ENCODE results near the gene BCKDHB. TPM values are rescaled to one million over a fixed set of nuclear protein-coding genes. Genes with fewer than 3 reads are reported as not detected.

BCKDHB gene
- total RNA-seq, 1 donor from 2014 or later: 37.2 TPM

GRCh38 chr6:80380566-80380965 lies 274.1 kb downstream of the BCKDHB start:
- H3K4me1 ChIP-seq: peaks cover 5% of the 10 kb centered on the region
- no peak for TF ChIP-seq CTCF (IDR thresholded peaks at IDR 0.05; ENCODE audit: borderline replicate concordance)
- H3K27me3 ChIP-seq (ENCODE audit: low read depth): no peaks in the 10 kb centered on the region
- H3K4me3 ChIP-seq: no peak overlapping the region
- no peak overlapping the region for H3K27ac ChIP-seq (replicated peaks)
- H3K36me3 ChIP-seq: no peaks in the 10 kb centered on the region
- DNase-seq: no peak
- peaks cover under 1% of the 10 kb centered on the region for H3K9me3 ChIP-seq (replicated peaks)
- intact Hi-C loops (cut with micrococcal nuclease): no loop called here

GRCh38 chr6:80382811-80383210 lies 276.3 kb downstream of the BCKDHB start:
- H3K27ac ChIP-seq (replicated peaks): no peak overlapping the region
- no peak for DNase-seq

GRCh38 chr6:80388507-80388906 lies 282.0 kb downstream of the BCKDHB start:
- Histone ChIP-seq H3K27ac (replicated peaks) (no peak overlapping the region), H3K36me3 (no peaks in the 10 kb centered on the region), H3K9me3 (replicated peaks) (peaks cover 4% of the 10 kb centered on the region), H3K27me3 (ENCODE audit: low read depth) (no peaks in the 10 kb centered on the region), H3K4me3 (no peak overlapping the region), H3K4me1 (no peaks in the 10 kb centered on the region)
- intact Hi-C loops (cut with micrococcal nuclease): no loop called here
- no peak for DNase-seq
- TF ChIP-seq CTCF (IDR thresholded peaks at IDR 0.05; ENCODE audit: borderline replicate concordance): no peak

More at GRCh38 chr6:80382811-80383210, 276.3 kb downstream of the BCKDHB start:
- H3K36me3 ChIP-seq: no peaks in the 10 kb centered on the region
- no peaks in the 10 kb centered on the region for H3K27me3 ChIP-seq (ENCODE audit: low read depth)
- no peaks in the 10 kb centered on the region for H3K9me3 ChIP-seq (replicated peaks)
- intact Hi-C loops (cut with micrococcal nuclease): no loop called here
- TF ChIP-seq CTCF (IDR thresholded peaks at IDR 0.05; ENCODE audit: borderline replicate concordance): no peak
- peaks cover 5% of the 10 kb centered on the region for H3K4me1 ChIP-seq
- no peak overlapping the region for H3K4me3 ChIP-seq

Other genes starting within 250 kb of the BCKDHB start
- gene ELOVL4, start 159.1 kb upstream of the BCKDHB start, total RNA-seq: 0.19 TPM
- 0.25 TPM for gene TTK, start 102.0 kb upstream of the BCKDHB start, total RNA-seq